ENCODE results near the gene USP7.
"Not testable (repeated sequence)": the region's sequence is repeated elsewhere in the genome, so short reads cannot be mapped to it uniquely, and the experiment has no call there.

Gene USP7

DNA sequence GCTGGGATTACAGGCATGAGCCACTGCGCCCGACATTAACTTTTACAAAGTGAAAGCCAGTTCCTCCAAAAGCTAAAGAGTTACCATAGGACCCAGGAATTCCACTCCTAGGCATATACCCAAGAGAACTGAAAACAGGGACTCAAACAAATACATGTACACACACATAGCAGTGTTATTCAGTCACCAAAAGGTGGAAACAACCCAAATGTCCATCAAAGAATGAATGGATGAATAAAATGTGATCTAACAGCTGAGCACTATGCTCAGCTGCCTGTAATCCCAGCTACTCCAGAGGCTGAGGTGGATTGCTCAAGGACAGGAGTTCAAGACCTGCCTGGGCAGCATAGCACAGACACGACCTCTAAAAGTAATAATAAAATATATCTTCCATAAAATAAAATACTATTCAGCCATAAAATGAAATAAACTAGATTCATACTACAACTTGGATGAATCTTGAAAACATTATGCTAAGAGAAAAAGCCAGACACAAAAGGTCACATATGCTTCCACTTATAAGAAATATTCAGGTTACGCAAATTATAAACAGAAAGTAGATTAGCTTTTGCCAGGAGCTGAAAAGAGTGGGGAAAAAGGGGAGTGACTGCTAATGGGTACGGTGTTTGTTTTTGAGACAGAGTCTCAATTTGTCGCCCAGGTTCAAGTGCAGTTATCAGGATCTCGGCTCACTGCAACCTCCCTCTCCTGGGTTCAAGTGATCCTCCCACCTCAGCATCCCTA is 9.3 kb upstream of the USP7 start:
- no peak for DNase-seq

DNA sequence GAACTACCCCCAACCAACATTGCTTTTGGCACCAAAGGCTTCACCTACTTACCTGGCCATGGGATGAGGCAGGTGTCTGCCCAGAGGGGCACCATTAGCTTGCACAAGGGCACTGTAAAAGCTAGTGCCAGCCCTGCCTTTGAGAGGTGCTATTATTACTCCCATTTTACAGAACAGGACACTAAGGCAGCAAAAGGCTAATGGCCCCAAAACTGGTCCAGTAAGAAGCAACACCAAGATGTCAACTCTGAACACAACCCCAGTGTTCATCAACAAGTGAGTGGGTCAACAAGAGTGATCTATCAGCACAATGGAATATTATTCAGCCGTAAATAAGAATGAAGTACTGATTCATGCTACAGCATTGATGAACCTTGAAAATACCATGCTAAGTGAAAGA is 7.7 kb upstream of the USP7 start:
- no peak for DNase-seq

DNA sequence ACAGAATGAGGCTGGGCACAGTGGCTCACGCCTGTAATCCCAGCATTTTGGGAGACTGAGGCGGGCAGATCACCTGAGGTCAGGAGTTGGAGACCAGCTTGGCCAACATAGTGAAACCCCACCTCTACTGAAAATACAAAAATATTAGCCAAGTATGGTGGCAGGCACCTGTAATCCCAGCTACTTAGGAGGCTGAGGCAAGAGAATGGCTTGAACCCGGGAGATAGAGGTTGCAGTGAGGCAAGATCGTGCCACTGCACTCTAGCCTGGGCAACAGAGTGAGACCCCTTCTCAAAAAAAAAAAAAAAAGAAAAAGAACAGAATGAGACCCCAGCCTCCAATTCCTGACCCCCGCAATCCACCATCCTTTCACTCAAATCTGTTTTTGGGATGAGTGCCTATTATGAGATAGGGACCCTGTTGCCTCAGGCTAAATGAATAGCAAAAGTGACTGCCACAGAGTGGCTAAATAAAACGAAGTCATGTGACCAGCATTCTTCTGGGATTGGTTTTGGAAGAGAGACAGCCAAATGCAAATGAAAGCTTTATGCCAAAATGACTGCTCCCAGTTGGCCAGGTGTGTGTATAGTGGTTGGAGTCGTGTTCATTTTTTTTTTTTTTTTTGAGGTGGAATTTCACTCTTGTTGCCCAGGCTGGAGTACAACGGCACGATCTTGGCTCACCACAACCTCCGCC is 5.6 kb upstream of the USP7 start:
- DNase-seq = not testable (repeated sequence)

DNA sequence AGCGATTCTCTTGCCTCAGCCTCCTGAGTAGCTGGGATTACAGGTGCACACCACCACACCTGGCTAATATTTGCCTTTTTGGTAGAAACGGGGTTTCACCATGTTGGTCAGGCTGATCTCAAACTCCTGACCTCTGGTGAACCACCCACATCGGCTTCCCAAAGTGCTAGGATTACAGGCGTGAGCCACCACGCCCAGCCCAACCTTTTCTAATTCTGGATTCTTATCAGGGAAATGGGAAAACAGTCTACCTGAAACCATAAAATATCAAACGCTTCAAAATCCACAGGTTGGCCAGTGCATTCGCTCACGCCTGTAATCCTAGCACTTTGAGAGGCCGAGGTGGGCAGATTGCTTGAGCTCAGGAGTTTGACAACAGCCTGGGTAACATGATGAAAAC is 4.3 kb upstream of the USP7 start:
- not testable (repeated sequence) for DNase-seq

DNA sequence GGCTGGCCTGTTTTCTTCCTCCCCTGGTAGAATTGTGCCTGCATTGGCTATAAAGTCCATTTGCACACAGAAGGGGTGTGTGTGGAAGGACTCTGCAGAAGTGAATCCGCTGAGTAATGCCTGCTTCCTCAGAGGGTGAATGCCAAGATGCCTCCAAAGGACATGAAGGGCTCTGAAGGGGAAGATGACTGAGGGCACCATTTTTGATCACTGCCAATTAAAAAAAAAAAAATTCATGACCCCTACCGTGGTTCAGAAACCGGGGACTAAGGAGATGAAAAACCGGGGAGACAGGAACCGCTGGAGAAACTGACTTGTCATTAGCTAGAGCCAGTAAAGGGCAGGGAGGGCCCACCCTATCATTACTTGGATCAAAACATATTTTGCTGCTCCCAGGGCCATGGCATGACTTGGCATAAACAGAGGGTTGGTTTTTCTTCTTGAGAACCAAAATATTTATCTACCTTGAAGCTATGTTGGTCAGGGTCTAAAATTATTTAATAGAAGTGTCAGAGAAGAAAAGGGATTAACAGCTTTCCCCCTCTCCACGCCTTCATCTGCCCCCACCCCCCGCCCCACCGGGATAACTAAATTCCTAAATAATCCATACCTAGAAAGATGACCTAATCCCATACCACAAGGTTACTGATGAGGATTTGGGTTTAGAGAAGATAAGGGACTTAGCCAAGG is 3.6 kb upstream of the USP7 start:
- no peak for DNase-seq

DNA sequence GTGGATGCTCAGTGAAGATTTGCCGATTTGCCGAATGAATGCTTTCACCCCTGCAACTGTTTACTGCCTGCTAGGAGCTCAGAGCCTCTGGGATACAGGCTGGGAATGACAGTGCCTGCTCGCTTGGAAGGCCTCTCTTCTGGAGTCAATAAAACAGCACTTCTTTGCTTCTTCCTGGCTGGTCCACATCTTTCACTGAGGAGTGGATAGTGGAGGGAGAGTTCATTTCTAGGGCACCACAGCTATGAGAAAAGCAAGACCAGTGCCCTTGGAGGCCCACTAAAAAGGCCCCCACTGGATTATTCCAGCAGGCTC is 3.1 kb upstream of the USP7 start:
- no peak for DNase-seq

DNA sequence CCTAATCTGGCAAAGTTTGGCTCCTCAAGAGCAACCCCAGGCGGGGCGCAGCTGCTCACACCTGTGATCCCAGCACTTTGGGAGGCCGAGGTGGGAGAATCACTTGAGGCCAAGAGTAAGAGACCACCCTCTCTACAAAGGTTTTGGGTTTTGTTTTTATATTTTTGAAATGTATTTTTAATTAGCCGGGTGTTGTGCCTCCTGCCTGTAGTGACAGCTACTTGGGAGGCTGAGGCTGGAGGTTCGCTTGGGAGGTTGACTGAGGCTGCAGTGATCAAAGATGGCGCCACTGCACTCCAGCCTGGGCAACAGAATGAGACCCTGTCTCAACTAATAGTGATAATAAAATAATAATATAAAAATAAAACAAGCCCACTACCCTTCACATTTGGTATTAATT is 756 bp upstream of the USP7 start:
- no peak for DNase-seq

DNA sequence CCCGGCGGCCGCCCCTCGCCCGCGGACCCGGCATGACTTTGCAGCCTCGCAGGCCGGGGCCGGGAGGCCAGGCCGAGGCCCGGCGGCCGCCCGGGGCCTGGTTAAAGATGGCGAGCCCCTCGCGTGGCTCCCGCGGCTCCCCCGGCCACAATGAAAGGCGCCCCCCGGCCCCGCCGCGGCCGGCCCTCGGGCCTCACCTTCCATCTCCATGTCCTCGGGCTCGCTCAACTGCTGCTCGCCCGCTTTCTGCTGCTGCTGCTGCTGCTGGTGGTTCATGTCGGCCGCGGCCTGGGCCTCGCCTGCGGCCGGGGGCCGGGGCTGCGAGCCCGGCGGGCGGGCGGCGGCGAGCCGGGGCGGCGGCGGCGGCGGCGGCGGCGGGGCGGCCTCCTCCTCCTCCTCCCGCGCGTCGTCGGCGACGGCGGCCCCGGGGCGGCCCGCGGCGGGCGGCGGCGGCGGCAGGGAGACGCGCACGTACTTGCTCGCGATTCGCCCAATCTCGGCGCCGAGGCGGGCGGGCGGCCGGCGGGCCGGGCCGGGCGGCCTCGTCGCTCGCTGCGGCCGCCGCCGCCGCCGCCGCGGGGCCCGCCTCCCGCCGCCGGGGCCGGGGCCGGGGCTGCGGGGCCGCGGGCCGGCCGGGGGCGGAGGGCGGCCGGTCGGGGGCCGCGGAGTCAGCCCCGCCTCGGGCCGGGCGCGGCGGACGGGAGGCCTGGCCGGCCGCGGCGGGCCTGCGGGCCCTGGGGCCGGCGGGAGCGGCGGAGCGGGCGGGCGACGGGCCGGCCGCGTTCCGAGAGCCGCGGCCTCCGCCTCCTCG is 491 bp downstream of the USP7 start:
- DNase-seq = peak; percentile 2

DNA sequence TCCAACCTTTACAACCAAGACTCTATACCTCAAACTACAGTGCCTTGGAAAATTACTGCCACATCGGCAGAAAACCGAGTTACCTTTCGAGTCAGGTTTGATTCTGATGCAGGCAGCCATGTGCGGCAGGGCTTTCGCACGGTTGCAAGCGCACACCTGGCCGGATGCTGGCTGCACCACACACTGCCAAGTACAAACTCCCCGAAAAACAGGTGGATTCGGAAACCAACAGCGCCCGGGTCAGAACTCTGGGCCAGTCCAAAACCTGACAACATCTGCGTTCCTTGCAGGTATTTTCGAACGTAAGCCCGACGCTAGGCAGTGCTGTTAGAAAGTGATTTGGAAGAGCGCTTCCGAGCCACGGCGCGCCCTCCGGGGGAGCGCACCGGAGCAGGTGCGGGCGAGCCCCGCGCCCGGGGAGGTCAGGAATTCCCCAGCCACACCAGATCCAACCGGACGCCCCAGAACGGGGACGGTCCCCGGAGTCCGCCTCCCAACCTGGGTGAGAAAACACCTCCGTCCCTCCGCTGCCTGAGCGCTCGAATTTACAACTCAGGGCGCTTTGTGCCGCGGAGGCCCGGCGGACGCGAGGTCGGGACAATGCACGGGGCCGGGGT is 1.2 kb downstream of the USP7 start:
- no peak for DNase-seq

DNA sequence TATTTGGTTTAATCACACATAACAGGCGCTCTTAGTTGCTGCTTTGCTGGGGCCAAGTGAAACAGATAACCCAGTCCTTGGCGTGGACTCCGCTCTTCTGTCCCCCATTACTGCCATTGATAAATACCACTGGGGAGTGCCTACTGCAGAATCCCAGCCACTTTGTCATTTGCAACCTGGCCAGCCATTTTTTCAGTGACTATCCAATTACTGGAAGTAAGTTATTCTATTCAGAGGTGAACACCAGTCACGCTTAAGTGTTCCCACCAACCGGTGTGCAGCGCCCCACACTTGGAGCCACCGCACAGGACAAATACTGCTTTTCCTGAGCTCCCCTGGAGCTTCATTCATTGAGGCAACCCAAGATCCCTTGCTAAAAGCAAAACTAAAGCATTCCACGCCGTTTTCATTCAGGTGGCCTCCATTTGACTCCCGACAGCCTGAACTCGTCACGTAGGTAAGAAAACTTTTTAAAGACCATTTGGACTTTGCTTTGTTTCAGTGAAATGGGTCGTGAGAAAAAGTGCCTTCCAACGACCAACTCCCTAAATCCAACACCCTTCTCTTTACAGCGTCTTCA is 1.8 kb downstream of the USP7 start:
- no peak for DNase-seq

DNA sequence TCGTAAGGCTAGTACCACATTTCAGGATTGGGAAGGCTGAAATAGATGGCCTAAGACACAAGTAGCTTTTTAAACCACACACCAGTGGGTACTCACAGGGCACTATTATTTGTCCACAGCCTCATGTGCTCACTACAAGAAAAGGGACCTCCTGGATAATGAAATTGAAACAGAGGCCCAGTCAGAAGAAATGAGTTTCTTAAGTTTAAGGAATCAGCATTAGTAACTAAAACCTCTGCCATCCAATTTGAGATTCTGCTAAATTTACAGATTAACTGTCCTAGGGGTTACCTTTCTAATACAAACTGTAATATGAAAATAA is 3.0 kb downstream of the USP7 start:
- no peak for DNase-seq

DNA sequence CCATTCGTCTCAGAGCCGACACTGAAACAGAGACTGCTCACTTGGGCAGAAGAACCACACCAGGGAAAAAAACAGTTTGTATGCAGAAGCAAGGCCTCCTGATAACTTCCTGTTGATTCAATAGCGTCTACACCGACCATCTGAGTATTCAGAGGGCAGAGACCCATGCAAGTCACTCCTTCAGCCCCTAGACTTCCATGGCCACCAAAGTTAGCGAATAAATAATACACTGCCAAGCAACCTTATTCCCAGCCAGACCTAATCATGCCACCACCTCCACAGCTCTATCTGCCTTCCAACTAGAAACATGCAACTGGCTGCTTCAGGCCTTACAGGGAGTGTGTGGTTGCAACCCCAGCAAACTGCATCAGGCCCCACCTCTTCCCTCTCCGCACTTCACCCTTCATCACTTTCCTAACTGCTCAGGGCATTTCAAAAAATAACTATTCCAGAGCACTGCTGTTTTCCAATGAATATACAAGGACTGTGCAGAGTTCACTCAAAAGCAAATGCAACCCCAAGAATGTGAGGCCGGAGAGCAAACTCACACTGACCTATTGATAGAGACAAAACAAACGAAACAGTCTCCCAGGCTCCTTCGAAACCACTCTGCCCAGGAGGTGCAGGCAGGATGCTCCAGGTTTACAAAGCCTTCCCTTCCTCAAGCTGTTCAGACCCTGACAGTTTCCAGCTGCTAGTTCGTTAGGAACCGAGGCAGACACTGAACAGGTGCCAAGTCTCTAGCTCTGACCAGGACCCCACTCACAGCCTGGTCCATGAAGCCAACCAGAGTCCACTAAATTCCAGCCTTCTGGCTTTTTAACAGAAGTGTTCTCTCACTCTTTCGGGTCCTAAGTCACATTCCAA is 3.6 kb downstream of the USP7 start:
- no peak for DNase-seq

DNA sequence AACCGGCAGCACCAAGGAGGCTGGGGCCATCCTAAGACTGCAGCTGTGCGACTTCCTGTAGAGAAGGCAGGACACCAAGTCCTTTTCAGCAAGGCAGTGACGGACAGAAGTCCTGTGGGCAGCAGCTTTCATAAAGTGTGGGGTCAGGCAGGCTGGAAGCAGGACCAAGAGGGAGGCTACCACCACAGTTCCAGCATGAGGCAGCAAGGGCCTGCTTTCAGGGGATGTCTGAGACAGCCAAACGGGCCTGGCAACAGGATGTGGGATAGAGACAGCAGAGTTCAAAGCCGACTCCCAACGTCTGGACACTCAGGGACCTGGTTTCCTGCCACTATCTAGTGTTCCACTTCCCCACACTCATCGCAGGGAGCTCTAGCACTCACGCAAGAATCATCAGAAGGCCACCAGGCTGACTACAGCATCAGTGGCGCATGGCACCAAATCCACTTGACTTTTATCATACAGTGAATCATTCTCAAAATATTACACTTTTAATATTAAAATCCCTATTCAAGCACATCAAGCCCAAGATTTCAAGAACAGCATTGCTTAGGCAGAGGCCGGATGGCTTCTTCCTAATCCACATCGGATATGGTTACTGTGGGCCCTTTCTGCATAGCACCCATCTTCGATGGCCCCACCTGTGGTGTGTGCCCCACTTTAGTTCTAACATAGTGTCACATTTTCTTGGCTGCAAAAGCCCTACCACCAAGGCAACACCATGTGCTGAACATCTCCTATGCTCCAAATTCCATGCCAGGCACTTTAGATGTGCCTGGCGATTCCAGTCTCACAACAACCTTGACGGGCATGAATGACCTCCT is 5.2 kb downstream of the USP7 start:
- no peak for DNase-seq

DNA sequence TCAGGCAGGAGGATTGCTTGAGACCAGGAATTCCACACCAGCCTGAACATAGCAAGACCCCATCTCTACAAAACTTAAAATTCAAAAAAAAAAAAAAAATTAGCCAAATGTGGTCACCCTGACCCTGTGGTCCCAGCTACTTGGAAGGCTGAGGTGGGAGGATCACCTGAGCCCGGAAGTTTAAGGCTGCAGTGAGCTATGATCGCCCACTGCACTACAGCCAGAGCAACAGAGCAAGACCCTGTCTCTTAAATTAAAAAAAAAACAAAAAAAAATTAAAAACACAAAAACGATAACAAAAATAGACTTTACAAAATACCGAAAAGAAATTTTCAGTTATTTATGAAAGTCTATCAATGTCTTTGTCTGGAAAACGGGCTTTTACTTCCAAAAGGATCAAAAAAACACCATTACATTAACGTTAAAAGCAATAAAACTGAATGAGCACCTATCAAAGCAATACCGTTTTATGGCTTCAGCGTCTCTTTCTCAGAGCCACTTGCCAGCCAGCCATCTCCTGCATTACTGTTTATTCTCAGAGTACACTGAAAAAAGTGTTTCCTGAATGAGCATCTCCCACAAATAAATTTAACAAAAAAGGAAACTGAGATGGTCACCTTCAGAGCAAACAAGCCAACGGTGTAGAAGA is 6.1 kb downstream of the USP7 start:
- DNase-seq = no peak

DNA sequence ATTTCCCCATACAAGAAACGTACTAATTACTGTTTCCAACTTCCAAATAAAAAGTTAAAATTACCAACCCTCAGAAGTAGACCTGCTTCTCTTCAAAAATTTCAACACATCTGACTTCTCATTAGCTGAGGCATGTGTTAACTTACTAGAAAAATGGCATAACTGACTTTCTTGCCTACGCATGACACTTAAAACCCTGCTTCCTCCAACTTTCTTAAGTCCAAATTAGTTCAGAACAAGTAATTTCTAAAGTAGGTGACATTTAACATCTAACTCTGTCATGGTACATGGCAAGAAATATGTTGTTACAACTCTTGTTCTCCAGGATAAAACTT is 6.7 kb downstream of the USP7 start:
- no peak for DNase-seq

DNA sequence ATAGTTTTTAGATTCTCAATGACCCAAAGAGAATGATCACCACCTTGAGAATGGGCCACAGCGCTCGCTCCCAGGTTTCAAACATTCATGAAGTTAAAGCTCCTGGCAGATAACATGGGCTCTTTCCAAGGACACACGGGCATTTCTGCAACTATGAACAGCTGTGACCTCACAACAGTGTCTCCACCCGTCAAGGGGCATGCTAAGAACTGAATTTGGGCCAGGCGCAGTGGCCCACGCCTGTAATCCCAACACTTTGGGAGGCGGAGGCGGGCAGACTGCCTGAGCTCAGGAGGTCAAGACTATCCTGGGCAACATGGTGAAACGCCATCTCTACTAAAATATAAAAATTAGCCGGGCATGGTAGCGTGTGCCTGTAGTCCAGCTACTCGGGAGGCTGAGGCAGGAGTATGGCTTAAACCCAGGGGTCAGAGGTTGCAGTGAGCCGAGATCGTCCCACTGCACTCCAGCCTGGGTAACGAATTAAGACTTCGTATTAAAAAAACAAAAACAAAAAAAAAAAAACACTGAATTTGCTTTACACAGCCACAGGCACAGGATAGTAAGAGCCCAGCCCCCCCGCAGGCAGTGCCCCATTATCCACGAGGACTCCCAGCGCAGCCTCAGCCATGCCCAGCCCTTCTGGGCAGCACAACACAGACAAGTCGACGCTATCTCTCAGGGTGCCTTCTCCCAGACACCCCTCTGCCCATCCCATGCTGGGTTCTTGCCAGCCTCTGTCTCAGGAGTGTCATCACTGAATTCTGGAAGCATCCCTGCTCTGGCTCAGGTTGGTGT is 7.2 kb downstream of the USP7 start:
- DNase-seq = no peak

DNA sequence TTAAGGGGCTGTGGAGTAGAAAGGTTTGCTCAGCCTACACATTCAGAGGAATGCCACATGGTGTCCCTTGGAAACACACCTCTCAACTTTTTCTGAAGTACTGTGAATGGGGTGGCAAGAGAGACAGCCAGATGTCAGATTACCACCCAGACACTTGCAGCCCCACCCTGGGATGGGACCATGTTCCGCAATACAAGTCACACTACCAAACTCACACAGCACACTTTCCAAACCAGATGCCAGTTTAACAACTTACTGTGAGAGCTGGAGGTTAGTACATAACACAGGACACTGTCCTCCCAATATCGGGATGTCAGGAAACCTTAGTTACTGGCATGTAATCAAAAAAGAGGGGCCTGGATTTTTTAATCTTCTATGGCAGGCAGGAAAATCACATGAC is 7.9 kb downstream of the USP7 start:
- no peak for DNase-seq

DNA sequence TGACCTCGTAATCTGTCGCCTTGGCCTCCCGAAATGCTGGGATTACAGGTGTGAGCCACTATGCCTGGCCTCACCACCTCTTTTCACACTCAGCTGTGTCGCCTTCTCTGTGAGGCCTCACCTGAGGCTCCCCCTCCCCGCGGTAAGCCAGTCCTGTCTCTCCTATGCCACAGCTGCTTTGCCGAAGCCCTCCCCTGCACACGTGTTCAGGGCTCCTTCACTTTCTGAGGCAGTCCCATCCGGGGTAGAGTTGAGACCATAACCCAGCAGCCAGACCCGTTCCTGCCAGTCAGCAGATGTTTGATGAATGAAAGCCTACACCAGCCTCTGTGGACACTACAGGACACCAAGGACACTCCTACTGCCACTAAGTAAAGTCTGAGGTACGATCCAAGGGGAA is 10.6 kb downstream of the USP7 start:
- DNase-seq = no peak

DNA sequence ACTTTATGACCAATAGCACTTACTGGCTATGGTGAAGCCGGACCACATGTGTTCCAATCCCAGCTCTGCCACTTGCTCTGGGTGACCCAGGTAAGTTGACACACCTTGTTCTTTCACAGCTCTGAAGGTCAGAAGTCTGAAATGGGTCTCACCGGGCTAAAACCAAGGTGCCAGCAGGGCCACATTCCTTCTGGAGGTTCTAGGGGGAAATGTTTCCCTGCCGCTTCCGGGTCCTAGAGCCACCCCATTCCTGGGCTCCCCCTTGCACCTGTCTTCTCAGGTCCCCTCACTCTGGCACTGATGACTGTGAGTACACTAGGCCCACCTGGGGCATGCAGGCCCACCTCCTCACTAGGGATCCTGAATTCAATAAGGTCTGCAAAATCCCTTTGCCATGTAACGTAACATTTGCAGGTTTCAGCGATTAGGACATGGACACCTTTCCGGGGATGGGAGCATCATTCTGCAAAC is 11.4 kb downstream of the USP7 start:
- DNase-seq = no peak
